GM23338 (cell line): ENCODE data around the gene APOBEC2. TPM values are rescaled to one million over a fixed set of nuclear protein-coding genes. Genes with fewer than 3 reads are reported as not detected.

ENCODE experiments used
- ATAC-seq: fragments of 200-7000 bp; cut with Tn5 transposase; 3 replicates; pipeline ENCODE4 v1.9.1; 2020
- DNase-seq: peaks from one replicate; pipeline ENCODE4 v3.0.0-alpha.2; 2015; ENCODE audit warnings: low spot score
- H2AFZ ChIP-seq: fragments of 200-600 bp; sonication (generic); 2 replicates; pipeline ENCODE4 v1.8.0; 2016; ENCODE audit warnings: antibody characterized with exemption, mild to moderate bottlenecking, moderate library complexity
- H3F3A ChIP-seq: fragments of 200-600 bp; sonication (generic); replicated peaks from 2 replicates; pipeline ENCODE4 v1.8.0; 2017; ENCODE audit warnings: antibody characterized with exemption, mixed run types, low read depth
- H3K27ac ChIP-seq: fragments of 200-600 bp; sonication (generic); 2 replicates; pipeline ENCODE4 v1.6.1; 2016; ENCODE audit warnings: low read depth
- H3K27me3 ChIP-seq: fragments of 200-600 bp; sonication (generic); 2 replicates; pipeline ENCODE4 v1.8.0; 2016; ENCODE audit warnings: mild to moderate bottlenecking, mixed run types, moderate library complexity; ENCODE audit not compliant: insufficient read depth
- H3K36me3 ChIP-seq: fragments of 200-600 bp; sonication (generic); 2 replicates; pipeline ENCODE4 v1.8.0; 2016; ENCODE audit warnings: mild to moderate bottlenecking; ENCODE audit not compliant: insufficient read depth
- H3K4me1 ChIP-seq: fragments of 200-600 bp; sonication (generic); 2 replicates; pipeline ENCODE4 v1.8.0; 2016; ENCODE audit warnings: mild to moderate bottlenecking, moderate library complexity; ENCODE audit not compliant: insufficient read depth
- H3K4me2 ChIP-seq: fragments of 200-600 bp; sonication (generic); 2 replicates; pipeline ENCODE4 v1.7.1; 2017; ENCODE audit warnings: mixed run types
- H3K4me3 ChIP-seq: fragments of 200-600 bp; sonication (generic); 2 replicates; pipeline ENCODE4 v1.6.1; 2016; ENCODE audit warnings: mixed run types
- H3K79me2 ChIP-seq: fragments of 200-600 bp; sonication (generic); replicated peaks from 2 replicates; pipeline ENCODE4 v1.8.0; 2017; ENCODE audit warnings: mild to moderate bottlenecking; ENCODE audit not compliant: insufficient read depth
- H3K9me2 ChIP-seq: fragments of 200-600 bp; sonication (generic); 2 replicates; pipeline ENCODE4 v1.8.0; 2017; ENCODE audit not compliant: insufficient read depth
- H4K20me1 ChIP-seq: fragments of 200-600 bp; sonication (generic); replicated peaks from 2 replicates; pipeline ENCODE4 v1.8.0; 2017; ENCODE audit warnings: mild to moderate bottlenecking; ENCODE audit not compliant: insufficient read depth
- H3K27ac Mint-ChIP-seq: 2 replicates; pipeline ENCODE4 v1.8.0; 2020; ENCODE audit warnings: inconsistent platforms, mild to moderate bottlenecking, moderate library complexity, mixed read lengths
- H3K27me3 Mint-ChIP-seq: 3 replicates; pipeline ENCODE4 v1.8.0; 2022; ENCODE audit warnings: low read depth, mild to moderate bottlenecking, moderate library complexity, mixed read lengths, inconsistent platforms; ENCODE audit not compliant: insufficient read depth, poor library complexity
- H3K36me3 Mint-ChIP-seq: 3 replicates; pipeline ENCODE4 v1.8.0; 2021; ENCODE audit warnings: low read depth, mild to moderate bottlenecking, inconsistent platforms, moderate library complexity, mixed read lengths
- H3K4me1 Mint-ChIP-seq: 3 replicates; pipeline ENCODE4 v1.8.0; 2020; ENCODE audit warnings: mild to moderate bottlenecking, inconsistent platforms, mixed read lengths
- H3K4me3 Mint-ChIP-seq: 3 replicates; pipeline ENCODE4 v1.8.0; 2021; ENCODE audit warnings: moderate library complexity, mild to moderate bottlenecking, inconsistent platforms, mixed read lengths
- H3K9me3 Mint-ChIP-seq: 3 replicates; pipeline ENCODE4 v1.8.0; 2020; ENCODE audit warnings: moderate library complexity, mild to moderate bottlenecking, inconsistent platforms, mixed read lengths
- CTCF ChIP-seq, 2 experiments: fragments of 200-600 bp in 1 of 2; sonication (generic) in 1 of 2; conservative IDR thresholded peaks; 2 replicates each; pipeline versions ENCODE4 v1.5.1 to v1.6.1; 2016 to 2017; ENCODE audit warnings: antibody characterized with exemption in 2 of 2, low read depth in 2 of 2, mild to moderate bottlenecking in 2 of 2, moderate library complexity in 1 of 2
- ETS1 ChIP-seq: IDR thresholded peaks from 2 replicates; pipeline ENCODE4 v1.6.1; 2016; ENCODE audit warnings: antibody characterized with exemption
- POLR2AphosphoS5 ChIP-seq: IDR thresholded peaks from 2 replicates; pipeline ENCODE4 v1.6.1; 2016; ENCODE audit warnings: antibody characterized with exemption, low read depth
- STAT1 ChIP-seq: IDR thresholded peaks from one replicate; pipeline ENCODE4 v1.6.1; 2016; ENCODE audit warnings: antibody characterized with exemption; ENCODE audit not compliant: unreplicated experiment
- polyA plus RNA-seq: library from polyadenylated mRNA; unstranded; fragments of >200 nt; fragmentation: Nextera tagmentation; extraction: Ambion mirVana; gene quantifications from 2 replicates; pipeline ENCODE4 v1.2.1, GENCODE V29; 2016
- total RNA-seq: library from RNA; depleted of rRNA; stranded (reverse); fragments of >200 nt; shearing (Covaris generic); gene quantifications from 2 replicates; pipeline ENCODE4 v1.2.3, GENCODE V29; 2014
- TF ChIP-seq, protein P1 (sequence below): fragments of 250-450 bp; sonication (Bioruptor Pico); IDR thresholded peaks from 2 replicates; pipeline ENCODE4 v1.5.0; 2020; ENCODE audit warnings: mild to moderate bottlenecking, moderate library complexity

Gene APOBEC2
- total and polyA plus RNA-seq, 2 experiments from 2014 or later, result 2.4 TPM; not detected in 1

GRCh38 chr6:41078101-41078500 is 25.1 kb downstream of the APOBEC2 start (continued):
- TF ChIP-seq, protein P1, sequence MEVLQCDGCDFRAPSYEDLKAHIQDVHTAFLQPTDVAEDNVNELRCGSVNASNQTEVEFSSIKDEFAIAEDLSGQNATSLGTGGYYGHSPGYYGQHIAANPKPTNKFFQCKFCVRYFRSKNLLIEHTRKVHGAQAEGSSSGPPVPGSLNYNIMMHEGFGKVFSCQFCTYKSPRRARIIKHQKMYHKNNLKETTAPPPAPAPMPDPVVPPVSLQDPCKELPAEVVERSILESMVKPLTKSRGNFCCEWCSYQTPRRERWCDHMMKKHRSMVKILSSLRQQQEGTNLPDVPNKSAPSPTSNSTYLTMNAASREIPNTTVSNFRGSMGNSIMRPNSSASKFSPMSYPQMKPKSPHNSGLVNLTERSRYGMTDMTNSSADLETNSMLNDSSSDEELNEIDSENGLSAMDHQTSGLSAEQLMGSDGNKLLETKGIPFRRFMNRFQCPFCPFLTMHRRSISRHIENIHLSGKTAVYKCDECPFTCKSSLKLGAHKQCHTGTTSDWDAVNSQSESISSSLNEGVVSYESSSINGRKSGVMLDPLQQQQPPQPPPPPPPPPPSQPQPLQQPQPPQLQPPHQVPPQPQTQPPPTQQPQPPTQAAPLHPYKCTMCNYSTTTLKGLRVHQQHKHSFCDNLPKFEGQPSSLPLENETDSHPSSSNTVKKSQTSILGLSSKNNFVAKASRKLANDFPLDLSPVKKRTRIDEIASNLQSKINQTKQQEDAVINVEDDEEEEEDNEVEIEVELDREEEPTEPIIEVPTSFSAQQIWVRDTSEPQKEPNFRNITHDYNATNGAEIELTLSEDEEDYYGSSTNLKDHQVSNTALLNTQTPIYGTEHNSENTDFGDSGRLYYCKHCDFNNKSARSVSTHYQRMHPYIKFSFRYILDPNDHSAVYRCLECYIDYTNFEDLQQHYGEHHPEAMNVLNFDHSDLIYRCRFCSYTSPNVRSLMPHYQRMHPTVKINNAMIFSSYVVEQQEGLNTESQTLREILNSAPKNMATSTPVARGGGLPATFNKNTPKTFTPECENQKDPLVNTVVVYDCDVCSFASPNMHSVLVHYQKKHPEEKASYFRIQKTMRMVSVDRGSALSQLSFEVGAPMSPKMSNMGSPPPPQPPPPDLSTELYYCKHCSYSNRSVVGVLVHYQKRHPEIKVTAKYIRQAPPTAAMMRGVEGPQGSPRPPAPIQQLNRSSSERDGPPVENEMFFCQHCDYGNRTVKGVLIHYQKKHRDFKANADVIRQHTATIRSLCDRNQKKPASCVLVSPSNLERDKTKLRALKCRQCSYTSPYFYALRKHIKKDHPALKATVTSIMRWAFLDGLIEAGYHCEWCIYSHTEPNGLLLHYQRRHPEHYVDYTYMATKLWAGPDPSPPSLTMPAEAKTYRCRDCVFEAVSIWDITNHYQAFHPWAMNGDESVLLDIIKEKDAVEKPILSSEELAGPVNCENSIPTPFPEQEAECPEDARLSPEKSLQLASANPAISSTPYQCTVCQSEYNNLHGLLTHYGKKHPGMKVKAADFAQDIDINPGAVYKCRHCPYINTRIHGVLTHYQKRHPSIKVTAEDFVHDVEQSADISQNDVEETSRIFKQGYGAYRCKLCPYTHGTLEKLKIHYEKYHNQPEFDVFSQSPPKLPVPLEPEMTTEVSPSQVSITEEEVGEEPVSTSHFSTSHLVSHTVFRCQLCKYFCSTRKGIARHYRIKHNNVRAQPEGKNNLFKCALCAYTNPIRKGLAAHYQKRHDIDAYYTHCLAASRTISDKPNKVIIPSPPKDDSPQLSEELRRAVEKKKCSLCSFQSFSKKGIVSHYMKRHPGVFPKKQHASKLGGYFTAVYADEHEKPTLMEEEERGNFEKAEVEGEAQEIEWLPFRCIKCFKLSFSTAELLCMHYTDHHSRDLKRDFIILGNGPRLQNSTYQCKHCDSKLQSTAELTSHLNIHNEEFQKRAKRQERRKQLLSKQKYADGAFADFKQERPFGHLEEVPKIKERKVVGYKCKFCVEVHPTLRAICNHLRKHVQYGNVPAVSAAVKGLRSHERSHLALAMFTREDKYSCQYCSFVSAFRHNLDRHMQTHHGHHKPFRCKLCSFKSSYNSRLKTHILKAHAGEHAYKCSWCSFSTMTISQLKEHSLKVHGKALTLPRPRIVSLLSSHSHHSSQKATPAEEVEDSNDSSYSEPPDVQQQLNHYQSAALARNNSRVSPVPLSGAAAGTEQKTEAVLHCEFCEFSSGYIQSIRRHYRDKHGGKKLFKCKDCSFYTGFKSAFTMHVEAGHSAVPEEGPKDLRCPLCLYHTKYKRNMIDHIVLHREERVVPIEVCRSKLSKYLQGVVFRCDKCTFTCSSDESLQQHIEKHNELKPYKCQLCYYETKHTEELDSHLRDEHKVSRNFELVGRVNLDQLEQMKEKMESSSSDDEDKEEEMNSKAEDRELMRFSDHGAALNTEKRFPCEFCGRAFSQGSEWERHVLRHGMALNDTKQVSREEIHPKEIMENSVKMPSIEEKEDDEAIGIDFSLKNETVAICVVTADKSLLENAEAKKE (CRISPR knock-in tag), result no peak
- TF ChIP-seq STAT1, result no peak
- TF ChIP-seq ETS1, result no peak

DNA sequence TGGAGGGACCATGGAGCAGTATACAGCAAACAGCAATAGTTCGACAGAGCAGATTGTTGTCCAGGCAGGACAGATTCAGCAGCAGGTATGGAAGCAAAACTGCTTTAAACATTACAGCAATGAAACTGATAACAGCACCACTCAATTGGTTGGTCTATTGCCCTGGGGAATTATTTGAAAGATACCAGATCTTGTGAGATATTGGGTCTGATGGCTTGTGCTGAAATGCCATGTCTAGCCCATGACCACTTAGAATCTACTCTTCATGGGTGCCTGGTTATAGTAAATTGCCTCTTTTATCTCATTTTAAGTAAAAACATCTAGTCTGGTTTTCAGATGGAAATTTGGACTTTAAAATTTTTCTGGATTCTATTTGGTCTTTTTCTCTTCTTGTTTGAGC is 26.1 kb downstream of the APOBEC2 start:
- Mint-ChIP-seq H3K4me1 (peaks cover 22% of the 10 kb centered on the region), H3K36me3 (peaks cover 38% of the 10 kb centered on the region), H3K4me3 (no peak overlapping the region), H3K27ac (no peak overlapping the region), H3K9me3 (no peaks in the 10 kb centered on the region; the same call in 2 of the 3 replicates), H3K27me3 (no peaks in the 10 kb centered on the region)
- no peak for DNase-seq
- no peak overlapping the region for H3K4me3 ChIP-seq
- H3F3A ChIP-seq, result no peaks in the 10 kb centered on the region; the same call in 1 of the 2 replicates
- no peak overlapping the region for H3K27ac ChIP-seq
- H3K4me2 ChIP-seq, result no peak overlapping the region
- peaks cover 40% of the 10 kb centered on the region for H3K36me3 ChIP-seq
- H3K79me2 ChIP-seq, result peaks cover 100% of the 10 kb centered on the region
- H3K4me1 ChIP-seq, result peaks cover 23% of the 10 kb centered on the region
- no peak overlapping the region for H2AFZ ChIP-seq
- H3K9me2 ChIP-seq, result no peaks in the 10 kb centered on the region
- H3K27me3 ChIP-seq, result no peaks in the 10 kb centered on the region
- no peak for ATAC-seq
- peaks cover 47% of the 10 kb centered on the region for H4K20me1 ChIP-seq
- TF ChIP-seq POLR2AphosphoS5, result no peak
- TF ChIP-seq, protein P1 (CRISPR knock-in tag), result no peak
- no peak for TF ChIP-seq CTCF (conservative IDR thresholded peaks at IDR 0.05; ENCODE audit: low read depth in 2 of 2)
